Smooth muscle cell (in vitro differentiated cells): ENCODE data around the gene SPTB. TPM values are rescaled to one million over a fixed set of nuclear protein-coding genes. Genes with fewer than 3 reads are reported as not detected.

Source experiments
- DNase-seq: peaks from one replicate; lab custom pipeline; 2025; ENCODE audit not compliant: unreplicated experiment; lab: John Stamatoyannopoulos, UW
- H2AFZ ChIP-seq: fragments of 200-600 bp; sonication (generic); 2 replicates; pipeline ENCODE4 v1.6.0; 2016; ENCODE audit warnings: antibody characterized with exemption, low read depth, mild to moderate bottlenecking
- H3F3A ChIP-seq: fragments of 200-600 bp; sonication (generic); 2 replicates; pipeline ENCODE4 v1.6.0; 2017; ENCODE audit warnings: antibody characterized with exemption, low read depth
- H3K27ac ChIP-seq: fragments of 200-600 bp; sonication (generic); 2 replicates; pipeline ENCODE4 v1.5.1; 2016; ENCODE audit warnings: low read depth, mild to moderate bottlenecking
- H3K27me3 ChIP-seq: fragments of 200-600 bp; sonication (generic); 2 replicates; pipeline ENCODE4 v1.6.1; 2016; ENCODE audit warnings: low read depth, mild to moderate bottlenecking
- H3K36me3 ChIP-seq: fragments of 200-600 bp; sonication (generic); 2 replicates; pipeline ENCODE4 v1.5.1; 2016; ENCODE audit warnings: low read depth
- H3K4me1 ChIP-seq: fragments of 200-600 bp; sonication (generic); 2 replicates; pipeline ENCODE4 v1.5.1; 2016; ENCODE audit warnings: low read depth
- H3K4me2 ChIP-seq: fragments of 200-600 bp; sonication (generic); 2 replicates; pipeline ENCODE4 v1.6.0; 2016; ENCODE audit warnings: mild to moderate bottlenecking
- H3K4me3 ChIP-seq: fragments of 200-600 bp; sonication (generic); 2 replicates; pipeline ENCODE4 v1.5.1; 2016; ENCODE audit warnings: mild to moderate bottlenecking
- H3K79me2 ChIP-seq: fragments of 200-600 bp; sonication (generic); 2 replicates; pipeline ENCODE4 v1.6.0; 2016; ENCODE audit warnings: low read depth, mild to moderate bottlenecking
- H3K9ac ChIP-seq: fragments of 200-600 bp; sonication (generic); 2 replicates; pipeline ENCODE4 v1.6.0; 2016; ENCODE audit warnings: low read depth
- H3K9me3 ChIP-seq: fragments of 200-600 bp; sonication (generic); replicated peaks from 2 replicates; pipeline ENCODE4 v1.5.1; 2016; ENCODE audit warnings: low read depth
- H4K20me1 ChIP-seq: fragments of 200-600 bp; sonication (generic); 2 replicates; pipeline ENCODE4 v1.6.0; 2016; ENCODE audit warnings: low read depth
- WGBS: methylation state at CpG from one replicate; pipeline ENCODE4 v1.1.7; 2016; ENCODE audit warnings: low lambda C conversion rate; 5-methylcytosine and 5-hydroxymethylcytosine counted together
- polyA plus RNA-seq: library from polyadenylated mRNA; unstranded; fragments of >200 nt; fragmentation: Nextera tagmentation; extraction: Ambion mirVana; gene quantifications from 2 replicates; pipeline ENCODE4 v1.2.1, GENCODE V29; 2016
- total RNA-seq: library from RNA; depleted of rRNA; stranded (reverse); fragments of >200 nt; gene quantifications from 2 replicates; pipeline ENCODE4 v1.2.3, GENCODE V29; 2014
- TF ChIP-seq, protein P1 (sequence below): fragments of 200-600 bp; sonication (generic); IDR thresholded peaks from 2 replicates; pipeline ENCODE4 v1.5.1; 2017; ENCODE audit warnings: borderline replicate concordance, mild to moderate bottlenecking, antibody characterized with exemption; ENCODE audit not compliant: insufficient read depth, poor library complexity, severe bottlenecking

The SPTB gene
- total and polyA plus RNA-seq, 2 experiments from 2014 or later: 0.25 to 3.3 TPM

DNA sequence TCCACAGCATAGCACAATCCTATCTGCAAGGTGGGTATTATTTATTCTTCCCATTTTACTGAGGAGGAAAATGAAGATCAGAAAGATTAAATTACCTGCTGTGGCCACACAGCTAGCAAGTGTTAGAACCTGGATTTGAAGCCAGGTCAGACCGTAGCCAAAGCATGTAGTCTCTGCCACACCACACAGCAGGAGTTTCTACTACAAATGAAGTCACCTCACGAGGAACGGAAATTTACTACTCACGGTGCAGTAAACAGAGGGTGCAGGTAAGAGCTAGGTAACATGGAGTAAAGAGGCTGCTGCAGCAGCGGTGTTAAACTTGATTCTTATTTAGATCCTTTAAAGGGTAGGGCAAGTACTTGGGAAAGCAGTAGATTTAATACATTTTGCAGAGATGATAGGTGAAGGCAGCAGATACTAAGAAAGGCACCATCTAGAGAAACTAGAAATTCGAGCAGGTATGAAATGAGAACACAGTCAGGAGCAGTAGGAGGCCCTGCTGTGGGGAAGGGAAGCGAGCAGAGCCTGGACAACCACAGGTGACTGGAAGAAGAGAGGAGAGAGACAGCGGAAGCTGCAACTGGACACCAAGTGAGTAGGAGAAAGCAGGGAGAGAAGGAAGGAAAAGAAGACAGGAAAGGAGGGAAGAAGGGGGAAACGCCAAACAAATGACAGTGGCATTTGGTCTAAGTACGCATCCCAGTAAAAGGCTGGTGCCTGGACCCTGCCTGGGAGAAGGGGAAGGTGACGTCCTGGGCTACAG lies 21.5 kb downstream of the SPTB start:
- no peaks in the 10 kb centered on the region for H4K20me1 ChIP-seq
- H3K27me3 ChIP-seq: peaks cover 10% of the 10 kb centered on the region
- 69% methylated on average over 11 of the region's 11 CpGs for WGBS
- no peak overlapping the region for H3K4me3 ChIP-seq
- H3K9me3 ChIP-seq: no peaks in the 10 kb centered on the region
- H3K27ac ChIP-seq: no peak overlapping the region
- no peak overlapping the region for H2AFZ ChIP-seq
- no peak overlapping the region for H3K4me2 ChIP-seq
- no peaks in the 10 kb centered on the region for H3K79me2 ChIP-seq
- H3K36me3 ChIP-seq: no peaks in the 10 kb centered on the region
- DNase-seq: no peak
- TF ChIP-seq, protein P1, sequence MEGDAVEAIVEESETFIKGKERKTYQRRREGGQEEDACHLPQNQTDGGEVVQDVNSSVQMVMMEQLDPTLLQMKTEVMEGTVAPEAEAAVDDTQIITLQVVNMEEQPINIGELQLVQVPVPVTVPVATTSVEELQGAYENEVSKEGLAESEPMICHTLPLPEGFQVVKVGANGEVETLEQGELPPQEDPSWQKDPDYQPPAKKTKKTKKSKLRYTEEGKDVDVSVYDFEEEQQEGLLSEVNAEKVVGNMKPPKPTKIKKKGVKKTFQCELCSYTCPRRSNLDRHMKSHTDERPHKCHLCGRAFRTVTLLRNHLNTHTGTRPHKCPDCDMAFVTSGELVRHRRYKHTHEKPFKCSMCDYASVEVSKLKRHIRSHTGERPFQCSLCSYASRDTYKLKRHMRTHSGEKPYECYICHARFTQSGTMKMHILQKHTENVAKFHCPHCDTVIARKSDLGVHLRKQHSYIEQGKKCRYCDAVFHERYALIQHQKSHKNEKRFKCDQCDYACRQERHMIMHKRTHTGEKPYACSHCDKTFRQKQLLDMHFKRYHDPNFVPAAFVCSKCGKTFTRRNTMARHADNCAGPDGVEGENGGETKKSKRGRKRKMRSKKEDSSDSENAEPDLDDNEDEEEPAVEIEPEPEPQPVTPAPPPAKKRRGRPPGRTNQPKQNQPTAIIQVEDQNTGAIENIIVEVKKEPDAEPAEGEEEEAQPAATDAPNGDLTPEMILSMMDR: no peak
- H3K4me1 ChIP-seq: peaks cover 8% of the 10 kb centered on the region
- no peak overlapping the region for H3K9ac ChIP-seq
- no peaks in the 10 kb centered on the region for H3F3A ChIP-seq

DNA sequence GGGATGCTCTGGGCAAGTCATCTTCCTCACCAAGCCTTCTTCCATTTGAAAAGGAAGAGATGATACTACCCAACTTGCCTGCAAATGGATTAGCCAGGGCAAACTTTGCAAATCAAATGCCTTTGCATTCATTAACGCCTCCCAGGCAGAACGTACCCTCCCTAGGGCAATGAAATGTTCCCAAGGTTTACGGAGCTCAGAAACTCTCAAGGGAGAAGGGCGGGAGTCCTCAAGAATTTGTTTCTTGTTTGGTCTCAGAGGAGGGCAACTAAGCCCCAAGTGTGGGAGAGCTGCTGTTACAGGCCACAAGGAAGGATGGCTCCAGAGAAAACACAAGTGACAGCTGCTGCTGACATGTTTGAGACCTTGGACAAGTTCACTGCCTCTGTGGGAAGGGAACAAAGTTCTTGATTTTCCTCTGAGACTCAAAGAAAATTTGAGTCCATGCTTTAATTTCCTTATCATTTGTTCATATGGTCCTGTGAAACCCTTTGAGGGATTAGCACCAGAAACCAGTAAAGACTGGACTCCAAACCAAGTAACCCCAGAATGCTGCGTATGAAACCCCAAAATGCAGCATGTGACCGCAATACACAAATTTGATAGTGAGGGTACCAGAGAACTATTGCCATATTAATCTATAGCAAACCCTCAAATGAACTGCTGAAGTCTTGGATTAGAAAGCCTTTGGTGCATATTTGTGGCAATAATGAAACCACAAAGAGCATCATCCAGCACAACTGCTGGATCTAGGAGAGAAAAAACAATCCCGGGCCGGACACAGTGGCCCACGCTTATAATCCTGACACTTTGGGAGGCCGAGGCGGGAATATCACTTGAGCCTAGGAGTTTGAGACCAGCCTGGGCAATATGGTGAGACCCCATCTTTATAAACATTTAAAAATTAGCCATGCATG lies 22.9 kb downstream of the SPTB start:
- Histone ChIP-seq H3K27me3 (peaks cover 10% of the 10 kb centered on the region), H3K36me3 (no peaks in the 10 kb centered on the region), H3K4me2 (no peak overlapping the region), H3F3A (no peaks in the 10 kb centered on the region), H3K79me2 (no peaks in the 10 kb centered on the region), H3K4me1 (peaks cover 3% of the 10 kb centered on the region), H3K4me3 (no peak overlapping the region), H2AFZ (no peak overlapping the region), H3K9me3 (no peaks in the 10 kb centered on the region), H3K27ac (no peak overlapping the region), H3K9ac (no peak overlapping the region), H4K20me1 (no peaks in the 10 kb centered on the region)
- TF ChIP-seq, protein P1: no peak
- no peak for DNase-seq
- 62% methylated on average over 11 of the region's 11 CpGs for WGBS

DNA sequence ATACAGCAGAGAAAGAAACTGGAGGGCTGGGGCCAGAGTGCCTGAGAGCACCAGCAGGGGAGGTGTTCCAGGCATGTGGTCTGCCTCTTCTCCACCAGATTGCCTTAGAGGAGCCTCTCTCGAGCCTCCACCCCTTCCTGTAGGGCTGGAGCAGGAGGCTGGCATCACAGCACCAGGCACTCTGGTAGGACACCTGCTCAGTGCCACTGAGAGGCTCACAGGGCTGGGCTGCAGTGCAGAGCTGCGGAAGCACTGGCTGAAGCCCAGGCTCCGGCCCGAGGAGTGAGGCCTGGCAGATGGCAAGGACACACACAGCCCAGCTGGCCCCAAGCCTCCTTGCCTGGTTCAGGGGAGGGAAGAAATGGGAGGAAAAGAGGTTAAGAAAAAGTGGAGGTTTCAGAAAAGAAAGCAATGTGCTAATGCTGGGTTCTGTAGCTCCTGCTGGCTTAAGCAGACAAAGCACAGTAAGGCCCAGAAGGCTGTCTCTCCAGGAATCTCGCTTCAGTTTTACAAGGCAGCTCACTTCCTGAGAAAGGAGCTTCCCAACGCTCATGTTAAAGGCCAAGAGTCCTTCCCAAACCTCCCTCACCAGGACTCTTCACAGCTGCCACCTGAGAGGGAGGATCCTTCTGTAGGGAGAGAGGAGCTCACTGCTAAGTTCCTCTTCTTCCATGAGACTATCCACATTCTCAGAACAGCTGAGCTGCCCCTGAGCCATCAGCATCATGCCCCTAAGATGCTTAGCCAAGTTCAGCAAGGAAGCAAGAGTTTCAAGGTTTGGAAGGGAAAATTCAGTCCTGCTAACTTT lies 23.8 kb downstream of the SPTB start:
- no peak overlapping the region for H3K27ac ChIP-seq
- no peak overlapping the region for H2AFZ ChIP-seq
- H3K4me1 ChIP-seq: no peaks in the 10 kb centered on the region
- peaks cover 10% of the 10 kb centered on the region for H3K27me3 ChIP-seq
- no peaks in the 10 kb centered on the region for H3K79me2 ChIP-seq
- TF ChIP-seq, protein P1: no peak
- H3K4me3 ChIP-seq: no peak overlapping the region
- H3K9me3 ChIP-seq: no peaks in the 10 kb centered on the region
- 55% methylated on average over 6 of the region's 6 CpGs for WGBS
- no peaks in the 10 kb centered on the region for H3K36me3 ChIP-seq
- H3K4me2 ChIP-seq: no peak overlapping the region
- no peak overlapping the region for H3K9ac ChIP-seq
- no peaks in the 10 kb centered on the region for H4K20me1 ChIP-seq
- no peak for DNase-seq
- H3F3A ChIP-seq: no peaks in the 10 kb centered on the region
